Activated CD4-positive, CD25-positive, alpha-beta regulatory T cell treated with anti-CD3 and anti-CD28 coated beads, Interleukin-2, amount 50 U/mL, for 72 hours (primary cell): ENCODE results near the gene CALR.
"Not testable (repeated sequence)": the region's sequence is repeated elsewhere in the genome, so short reads cannot be mapped to it uniquely, and the experiment has no call there.

ENCODE experiments used
- DNase-seq: peaks from one replicate; pipeline ENCODE4 v3.0.0; 2021

The CALR gene

GRCh38 chr19:12953799-12954611, 15.6 kb downstream of the CALR start:
- DNase-seq, result no peak

GRCh38 chr19:12954612-12954962, 16.2 kb downstream of the CALR start:
- no peak for DNase-seq

- DNase-seq, result not testable (repeated sequence)
Measured at GRCh38 chr19:12955575-12955974, 17.2 kb downstream of the CALR start.

GRCh38 chr19:12955996-12956395, 17.6 kb downstream of the CALR start:
- no peak for DNase-seq

- DNase-seq, result peak; percentile 89
Measured at GRCh38 chr19:12956446-12957388, 18.3 kb downstream of the CALR start, which contains the start of gene GADD45GIP1. TSS of gene GADD45GIP1 (minus strand) at chr19:12957223. CDS start at chr19:12957212, 11 bp downstream.

GRCh38 chr19:12957389-12957952, 19.1 kb downstream of the CALR start:
- DNase-seq, result not testable (repeated sequence)

GRCh38 chr19:12959481-12959880, 21.1 kb downstream of the CALR start:
- no peak for DNase-seq

GRCh38 chr19:12965017-12965811, 26.8 kb downstream of the CALR start:
- peak; percentile 93 for DNase-seq

- no peak for DNase-seq
Measured at GRCh38 chr19:12965812-12966135, 27.4 kb downstream of the CALR start.

GRCh38 chr19:12967907-12968306, 29.5 kb downstream of the CALR start:
- no peak for DNase-seq

GRCh38 chr19:12969292-12969988, 31.0 kb downstream of the CALR start, which contains the start of gene DAND5:
TSS of gene DAND5 (plus strand) at chr19:12969576. CDS start at chr19:12969661, 85 bp downstream.
- DNase-seq, result no peak

- no peak for DNase-seq
Measured at GRCh38 chr19:12970070-12970820, 31.8 kb downstream of the CALR start.

GRCh38 chr19:12973236-12973635, 34.8 kb downstream of the CALR start:
- no peak for DNase-seq

GRCh38 chr19:12974301-12975220, 36.2 kb downstream of the CALR start:
- no peak for DNase-seq

GRCh38 chr19:12975221-12975741, 36.9 kb downstream of the CALR start:
- no peak for DNase-seq

GRCh38 chr19:12976109-12976508, 37.7 kb downstream of the CALR start:
- DNase-seq, result not testable (repeated sequence)

GRCh38 chr19:12979974-12980373, 41.6 kb downstream of the CALR start:
- no peak for DNase-seq

GRCh38 chr19:12982648-12983047, 44.2 kb downstream of the CALR start:
- no peak for DNase-seq

GRCh38 chr19:12983091-12983490, 44.7 kb downstream of the CALR start:
- no peak for DNase-seq
